GM12865 (cell line): ENCODE measurements around the gene ZFPM1.

ENCODE experiments used
- DNase-seq: peaks from one replicate; pipeline ENCODE4 v3.0.0; 2010; ENCODE audit warnings: low read depth
- H3K4me3 ChIP-seq: 2 replicates; pipeline ENCODE4 v1.5.1; 2011; ENCODE audit warnings: mild to moderate bottlenecking, low read depth, low read length, control low read depth
- CTCF ChIP-seq: IDR thresholded peaks from 2 replicates; pipeline ENCODE4 v1.5.1; 2011; ENCODE audit warnings: low read length, control low read depth, low read depth, inconsistent platforms; ENCODE audit not compliant: insufficient read depth; ENCODE audit errors: missing control alignments

Gene ZFPM1

GRCh38 chr16:88531346-88531745, 78.3 kb downstream of the ZFPM1 start:
- no peak for DNase-seq
- no peak overlapping the region for H3K4me3 ChIP-seq
- TF ChIP-seq CTCF: no peak

GRCh38 chr16:88531931-88532433, 78.9 kb downstream of the ZFPM1 start:
- DNase-seq: no peak
- no peak overlapping the region for H3K4me3 ChIP-seq
- no peak for TF ChIP-seq CTCF

GRCh38 chr16:88532434-88533241, 79.6 kb downstream of the ZFPM1 start:
- DNase-seq: no peak
- no peak for TF ChIP-seq CTCF
- H3K4me3 ChIP-seq: no peak overlapping the region

GRCh38 chr16:88533381-88533917, 80.4 kb downstream of the ZFPM1 start:
- DNase-seq: no peak
- H3K4me3 ChIP-seq: no peak overlapping the region; the same call in 1 of the 2 replicates
- no peak for TF ChIP-seq CTCF

- peak overlapping the region; percentile 48 for H3K4me3 ChIP-seq
- peak; percentile 88 for DNase-seq
- peak; percentile 3 for TF ChIP-seq CTCF
Observed at GRCh38 chr16:88533932-88534637, 81.0 kb downstream of the ZFPM1 start.

GRCh38 chr16:88534638-88535190, 81.6 kb downstream of the ZFPM1 start:
- peak overlapping the region; percentile 53 for H3K4me3 ChIP-seq
- peak; percentile 79 for DNase-seq

More at GRCh38 chr16:88534638-88535190, 81.6 kb downstream of the ZFPM1 start:
- TF ChIP-seq CTCF: peak; percentile 11
